Activated CD8-positive, alpha-beta T cell treated with anti-CD3 and anti-CD28 coated beads, Interleukin-2, amount 10 ng/mL, durations not matched to agents 7 days and 5 days (primary cell): ENCODE results near the gene STMN1. TPM values are rescaled to one million over a fixed set of nuclear protein-coding genes. Genes with fewer than 3 reads are reported as not detected.
A peak's percentile ranks its signal among the peaks of the same experiment; 100 is the strongest.
"Not testable (repeated sequence)": the region's sequence is repeated elsewhere in the genome, so short reads cannot be mapped to it uniquely, and the experiment has no call there.

Experiments
- ATAC-seq: fragments of 150-1000 bp; cut with Tn5 transposase; one replicate; pipeline ENCODE4 v1.10.0; 2021; ENCODE audit warnings: moderate library complexity
- CTCF ChIA-PET: fragments of 350-600 bp; sonication (Branson Sonifier 250); formaldehyde crosslinking; loops from one replicate; lab custom pipeline; 2021; ENCODE audit warnings: antibody characterized with exemption; lab: Charles Lee
- POLR2A ChIA-PET: fragments of 350-600 bp; sonication (Branson Sonifier 250); formaldehyde crosslinking; loops from one replicate; lab custom pipeline; 2021; ENCODE audit warnings: antibody characterized with exemption; lab: Charles Lee
- DNase-seq: peaks from one replicate; pipeline ENCODE4 v3.0.0-alpha.2; 2020
- H3K27ac Mint-ChIP-seq: one replicate; pipeline ENCODE4 v1.8.0; 2021; ENCODE audit warnings: mild to moderate bottlenecking, mixed read lengths
- H3K27me3 Mint-ChIP-seq: one replicate; pipeline ENCODE4 v1.8.0; 2021; ENCODE audit warnings: low read depth, mixed read lengths
- H3K36me3 Mint-ChIP-seq: one replicate; pipeline ENCODE4 v1.8.0; 2021; ENCODE audit warnings: low read depth, mixed read lengths
- H3K4me1 Mint-ChIP-seq: one replicate; pipeline ENCODE4 v1.8.0; 2021; ENCODE audit warnings: low read depth, mixed read lengths
- H3K4me3 Mint-ChIP-seq: one replicate; pipeline ENCODE4 v1.8.0; 2021; ENCODE audit warnings: mild to moderate bottlenecking, mixed read lengths
- H3K9me3 Mint-ChIP-seq: one replicate; pipeline ENCODE4 v1.8.0; 2022; ENCODE audit warnings: mixed read lengths; ENCODE audit not compliant: insufficient read depth
- total RNA-seq, 2 experiments: library from RNA; stranded (reverse); gene quantifications; one replicate each; pipeline ENCODE4 v1.2.3, GENCODE V29; 2021

The STMN1 gene
- total RNA-seq = 100 to 1,000 TPM; 740 to 781 TPM

DNA sequence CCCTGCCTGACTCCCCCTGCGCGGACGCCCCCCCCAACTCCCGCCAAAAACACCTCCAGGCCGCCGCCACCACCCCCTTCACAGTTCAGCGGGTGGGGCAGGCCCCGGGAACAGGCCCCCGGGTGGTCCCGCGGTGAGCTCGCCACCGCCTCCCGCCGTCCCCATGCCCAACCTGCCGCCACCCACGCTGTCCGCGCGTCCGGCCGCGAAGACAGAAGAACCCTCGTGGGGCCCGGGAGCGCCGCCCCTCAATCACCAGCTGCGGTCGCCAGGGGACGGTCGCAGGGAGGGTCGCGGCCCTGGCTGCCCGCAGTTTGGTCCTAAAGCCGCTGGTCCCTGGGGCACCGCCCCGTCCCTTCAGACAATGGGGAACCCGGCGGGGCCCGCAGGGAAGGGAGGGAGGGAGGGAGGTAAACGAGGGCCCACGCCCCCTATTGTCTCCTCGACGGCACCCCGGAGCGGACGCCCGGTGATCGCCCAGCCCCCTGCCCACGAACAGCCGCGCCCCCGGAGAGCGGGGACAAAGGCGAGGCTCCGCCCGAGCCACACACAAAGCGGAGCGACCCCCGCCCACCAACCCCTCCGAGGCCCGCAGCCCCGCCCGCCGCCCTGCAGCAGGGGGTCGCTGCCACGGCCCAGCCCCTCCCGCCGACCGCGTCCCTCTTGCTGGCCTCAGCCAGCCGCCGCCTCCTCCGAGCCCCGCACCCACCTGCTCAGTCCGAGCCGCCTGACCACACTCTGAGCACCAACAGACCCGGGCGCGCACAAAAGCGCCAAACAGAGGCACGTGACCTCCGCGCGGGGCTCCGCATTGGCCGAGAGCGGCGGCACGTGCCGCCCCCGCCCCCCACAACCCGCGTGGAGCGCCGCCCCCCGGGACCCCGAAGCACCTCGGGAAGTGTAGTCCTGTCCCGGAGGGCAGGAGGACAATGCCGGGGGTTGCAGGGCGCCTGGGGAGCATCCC lies at the start of gene STMN1:
STMN1 (minus strand) TSS at position 740 of the 964 bp plus-strand sequence. CDS start 1,743 bp downstream, outside the sequence.
- POLR2A ChIA-PET = interaction anchor here (1.1 to 6.0 kb wide), 8 partner anchors 8 to 564 kb away, joined by 4 to 53 read pairs (median 12); partner anchors contain the start of gene PAFAH2
- Mint-ChIP-seq H3K4me3 (peak within 1 kb of the TSS; percentile 93), H3K27ac (peak within 1 kb of the TSS; percentile 96), H3K9me3 (no peaks in the 10 kb centered on the region), H3K4me1 (peaks cover 37% of the 10 kb centered on the region), H3K36me3 (peaks cover 37% of the 10 kb centered on the region), H3K27me3 (peaks cover 21% of the 10 kb centered on the region)
- CTCF ChIA-PET = interaction anchor here (0.7 to 18.0 kb wide), 7 partner anchors 8 to 93 kb away, joined by 4 to 610 read pairs (median 8); partner anchors contain the start of gene PAFAH2
- peak; percentile 78 for ATAC-seq
- DNase-seq = peak; percentile 94

DNA sequence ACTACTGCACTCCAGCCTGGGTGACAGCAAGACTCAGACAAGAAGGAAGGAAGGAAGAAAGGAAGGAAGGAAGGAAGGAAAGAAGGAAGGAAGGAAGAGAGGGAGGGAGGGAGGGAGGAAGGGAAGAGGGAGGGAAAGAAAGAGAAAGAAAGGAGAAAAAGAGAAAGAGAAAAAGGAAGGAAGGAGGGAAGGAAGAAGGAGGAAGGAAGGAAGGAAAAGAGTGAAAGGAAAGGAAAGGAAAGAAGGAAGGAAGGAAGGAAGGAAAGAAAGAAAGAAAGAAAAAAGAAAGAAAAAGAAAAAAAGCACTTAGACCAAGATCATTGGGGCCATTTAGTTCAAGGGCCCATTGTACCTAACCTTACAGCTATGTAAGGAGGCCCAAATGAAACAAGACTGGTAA lies 49.3 kb upstream of the STMN1 start:
- peaks cover 5% of the 10 kb centered on the region for H3K9me3 Mint-ChIP-seq
- no peak for ATAC-seq
- H3K4me1 Mint-ChIP-seq = peaks cover 6% of the 10 kb centered on the region
- ChIA-PET POLR2A (no interaction called here), CTCF (interaction anchor here (0.8 to 1.7 kb wide), 6 partner anchors 9 to 61 kb away, joined by 3 to 5 read pairs (median 3); partner anchors contain the start of gene PAFAH2)
- DNase-seq = no peak
- no peak overlapping the region for H3K27ac Mint-ChIP-seq
- H3K36me3 Mint-ChIP-seq = peaks cover 30% of the 10 kb centered on the region
- peaks cover 2% of the 10 kb centered on the region for H3K27me3 Mint-ChIP-seq
- H3K4me3 Mint-ChIP-seq = no peak overlapping the region

DNA sequence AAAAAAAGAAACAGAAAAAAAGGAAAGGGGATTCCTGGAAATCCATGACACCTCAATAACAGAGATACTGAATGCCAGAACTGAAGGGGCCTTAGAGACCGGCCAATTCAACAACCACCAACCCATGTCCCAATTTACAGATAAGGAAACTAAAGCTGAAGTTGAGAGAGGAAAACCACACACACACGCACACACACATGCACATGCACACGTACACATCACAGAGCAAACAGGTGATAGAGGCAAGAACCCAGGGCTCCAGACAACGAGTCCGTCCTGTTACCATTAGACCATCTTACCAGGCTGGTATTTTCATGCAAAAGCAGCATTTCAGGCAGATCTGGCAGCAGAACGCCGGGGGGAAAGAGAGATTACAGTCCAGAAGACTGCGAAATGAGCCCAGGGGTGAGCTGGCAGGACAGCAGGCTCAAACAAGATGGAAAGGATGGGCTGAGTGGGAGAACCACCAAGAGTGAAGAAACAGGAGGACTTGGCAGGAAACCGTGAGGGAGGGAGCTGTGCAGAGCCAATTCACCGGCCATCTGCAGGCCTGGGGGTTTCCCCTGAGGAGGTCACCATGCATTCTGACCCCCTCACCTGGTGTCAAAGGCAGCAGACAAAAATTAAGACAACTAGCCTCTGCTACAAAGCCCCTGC lies 48.2 kb upstream of the STMN1 start:
- POLR2A ChIA-PET = no interaction called here
- Mint-ChIP-seq H3K4me3 (no peak overlapping the region), H3K27ac (no peak overlapping the region), H3K9me3 (peaks cover 5% of the 10 kb centered on the region), H3K27me3 (peaks cover 2% of the 10 kb centered on the region), H3K4me1 (peaks cover 6% of the 10 kb centered on the region), H3K36me3 (peaks cover 19% of the 10 kb centered on the region)
- no peak for DNase-seq
- ATAC-seq = no peak
- CTCF ChIA-PET = interaction anchor here (1.0 to 1.7 kb wide), 4 partner anchors 43 to 60 kb away, joined by 3 to 5 read pairs (median 4); partner anchors contain the start of gene PAFAH2

DNA sequence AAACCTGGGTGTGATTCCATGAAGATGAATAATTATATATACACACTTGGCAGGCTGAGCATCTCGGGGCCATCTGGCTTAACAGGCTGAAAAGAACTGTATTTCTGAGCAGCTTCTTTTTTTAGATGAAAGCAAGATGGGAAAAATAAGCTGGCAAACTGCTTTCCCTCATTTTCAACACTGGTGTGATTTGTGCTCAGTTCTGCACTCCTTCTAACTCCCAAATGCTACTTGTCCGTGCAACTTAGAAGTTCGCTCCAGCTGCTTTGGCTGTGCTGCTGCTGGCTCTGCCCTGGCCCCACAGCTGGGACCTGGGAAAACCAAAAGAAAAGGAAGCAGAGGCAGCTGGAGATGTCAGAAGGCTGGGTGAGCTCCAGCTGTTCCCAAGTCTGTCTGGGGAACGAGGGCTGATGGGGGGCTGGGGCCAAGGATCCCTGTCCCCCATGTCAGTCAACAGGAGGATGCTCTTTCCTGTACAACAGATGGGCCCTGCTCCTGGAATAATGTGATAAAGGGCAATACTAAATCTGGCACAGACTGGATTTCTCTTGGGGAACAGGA lies 46.7 kb upstream of the STMN1 start:
- ChIA-PET POLR2A (no interaction called here), CTCF (interaction anchor here (1.2 kb wide), 1 partner anchor 57 kb away, joined by 3 read pairs; no protein-coding TSS in a partner anchor)
- DNase-seq (no peak), ATAC-seq (no peak)
- Mint-ChIP-seq H3K27me3 (peaks cover 2% of the 10 kb centered on the region), H3K4me3 (no peak overlapping the region), H3K27ac (no peak overlapping the region), H3K9me3 (no peaks in the 10 kb centered on the region), H3K36me3 (peaks cover 7% of the 10 kb centered on the region), H3K4me1 (peaks cover 6% of the 10 kb centered on the region)

DNA sequence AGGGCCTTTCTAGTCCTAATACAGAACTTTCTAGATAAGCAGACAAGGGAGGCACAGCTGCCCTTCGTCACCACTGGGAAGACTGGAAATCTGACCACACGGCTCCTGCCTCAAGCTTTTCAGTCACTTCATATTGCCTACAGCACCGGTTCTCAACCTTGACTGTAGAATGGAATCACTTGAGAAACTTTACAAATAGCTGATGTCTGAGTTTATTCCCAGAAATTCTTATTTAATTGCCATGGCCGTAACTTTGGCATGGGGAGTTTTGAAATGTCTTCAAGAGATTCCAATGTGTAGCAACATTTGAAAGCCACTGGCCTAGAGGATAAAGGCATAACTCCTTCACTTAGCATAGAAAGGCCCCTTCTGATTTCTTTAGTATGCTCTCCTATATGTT lies 42.4 kb upstream of the STMN1 start:
- Mint-ChIP-seq H3K4me1 (peaks cover 1% of the 10 kb centered on the region), H3K27ac (no peak overlapping the region), H3K36me3 (no peaks in the 10 kb centered on the region), H3K27me3 (peaks cover under 1% of the 10 kb centered on the region), H3K4me3 (no peak overlapping the region), H3K9me3 (peaks cover 2% of the 10 kb centered on the region)
- ChIA-PET POLR2A (interaction anchor here (0.6 kb wide), 1 partner anchor 36 kb away, joined by 3 read pairs; no protein-coding TSS in a partner anchor), CTCF (no interaction called here)
- DNase-seq (no peak), ATAC-seq (no peak)

DNA sequence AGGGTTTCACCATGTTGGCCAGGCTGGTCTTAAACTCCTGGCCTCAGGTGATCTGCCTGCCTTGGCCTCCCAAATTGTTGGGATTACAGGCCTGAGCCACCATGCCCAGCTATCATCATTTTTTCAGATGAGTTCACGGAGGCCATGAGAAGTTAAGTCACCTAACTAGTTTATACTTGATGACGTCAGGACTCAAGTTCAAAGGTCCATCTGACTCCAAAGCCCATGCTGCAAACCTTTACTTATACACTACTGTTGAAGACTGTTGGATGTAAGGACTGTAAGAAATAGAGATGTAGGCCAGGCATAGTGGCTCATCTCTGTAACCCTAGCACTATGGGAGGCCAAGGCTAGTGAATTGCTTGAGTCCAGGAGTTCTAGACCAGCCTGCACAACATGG lies 40.8 kb upstream of the STMN1 start:
- H3K4me1 Mint-ChIP-seq = no peaks in the 10 kb centered on the region
- H3K4me3 Mint-ChIP-seq = no peak overlapping the region
- H3K27me3 Mint-ChIP-seq = no peaks in the 10 kb centered on the region
- no peaks in the 10 kb centered on the region for H3K36me3 Mint-ChIP-seq
- H3K9me3 Mint-ChIP-seq = peaks cover 3% of the 10 kb centered on the region
- ChIA-PET POLR2A (no interaction called here), CTCF (interaction anchor here (0.7 kb wide), 1 partner anchor 24 kb away, joined by 3 read pairs; no protein-coding TSS in a partner anchor)
- H3K27ac Mint-ChIP-seq = no peak overlapping the region
- DNase-seq (no peak), ATAC-seq (no peak)

DNA sequence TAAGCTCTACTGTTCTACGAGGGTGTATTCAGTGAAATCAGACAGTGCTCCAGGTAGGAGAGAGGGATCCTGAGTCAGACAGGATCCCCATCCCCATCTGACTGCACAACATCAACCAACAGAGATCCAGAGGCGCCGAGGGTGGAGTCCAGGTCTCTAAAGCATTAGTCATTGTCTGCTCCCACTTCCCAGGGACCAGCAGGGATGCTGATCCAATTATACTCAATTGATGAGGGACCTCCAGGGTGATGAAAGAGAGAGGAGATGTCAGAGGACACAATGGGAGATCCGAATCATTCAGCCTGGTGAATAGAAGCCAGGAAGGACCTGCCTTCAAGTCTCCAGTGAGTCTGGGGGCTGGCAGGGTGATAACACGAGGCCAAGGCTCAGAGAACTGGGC lies 39.5 kb upstream of the STMN1 start:
- H3K4me3 Mint-ChIP-seq = no peak overlapping the region
- CTCF ChIA-PET = no interaction called here
- H3K9me3 Mint-ChIP-seq = peaks cover 3% of the 10 kb centered on the region
- no peak overlapping the region for H3K27ac Mint-ChIP-seq
- no peaks in the 10 kb centered on the region for H3K36me3 Mint-ChIP-seq
- no peaks in the 10 kb centered on the region for H3K27me3 Mint-ChIP-seq
- POLR2A ChIA-PET = no interaction called here
- no peak for ATAC-seq
- DNase-seq = no peak
- no peaks in the 10 kb centered on the region for H3K4me1 Mint-ChIP-seq

DNA sequence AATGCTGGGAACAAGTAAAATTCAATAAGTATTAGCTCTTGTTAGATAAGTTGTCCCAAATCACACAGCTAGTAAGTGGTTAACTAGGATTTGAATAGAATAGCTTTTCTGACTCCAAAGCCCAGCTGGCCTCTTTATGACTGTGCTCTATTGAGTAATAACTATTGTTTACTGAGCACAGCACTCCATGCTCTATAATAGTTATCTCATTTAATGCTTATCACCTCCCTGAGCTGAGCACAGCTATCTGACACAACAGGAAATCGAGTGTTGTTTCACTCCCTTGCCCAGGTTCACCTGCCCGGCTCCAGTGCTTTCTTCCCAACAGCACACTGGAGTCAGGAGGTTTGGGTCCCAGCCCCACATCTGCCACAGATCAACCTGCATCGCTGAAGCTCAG lies 38.8 kb upstream of the STMN1 start:
- CTCF ChIA-PET = no interaction called here
- POLR2A ChIA-PET = no interaction called here
- no peaks in the 10 kb centered on the region for H3K4me1 Mint-ChIP-seq
- ATAC-seq (no peak), DNase-seq (no peak)
- no peaks in the 10 kb centered on the region for H3K27me3 Mint-ChIP-seq
- peaks cover 3% of the 10 kb centered on the region for H3K9me3 Mint-ChIP-seq
- no peak overlapping the region for H3K4me3 Mint-ChIP-seq
- no peak overlapping the region for H3K27ac Mint-ChIP-seq
- no peaks in the 10 kb centered on the region for H3K36me3 Mint-ChIP-seq

DNA sequence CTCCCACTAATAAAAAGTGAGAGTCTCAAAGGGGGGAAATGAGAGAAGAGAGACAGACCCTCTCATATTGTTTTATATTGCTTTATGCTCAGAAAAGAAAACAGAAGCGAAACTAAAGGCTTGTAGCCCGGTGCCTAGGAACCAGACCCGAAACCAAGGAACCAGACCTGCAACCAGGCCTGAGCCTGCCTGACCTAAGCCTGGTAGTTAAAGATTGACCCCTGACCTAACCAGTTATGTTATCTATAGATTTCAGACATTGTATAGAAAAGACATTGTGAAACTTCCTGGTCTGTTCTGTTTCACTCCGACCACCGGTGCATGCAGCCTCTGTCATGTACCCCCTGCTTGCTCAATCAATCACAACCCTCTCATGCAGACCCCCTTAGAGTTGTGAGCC lies 37.3 kb upstream of the STMN1 start:
- H3K4me3 Mint-ChIP-seq, H3K27me3 Mint-ChIP-seq, H3K9me3 Mint-ChIP-seq, H3K4me1 Mint-ChIP-seq, DNase-seq, CTCF ChIA-PET, H3K36me3 Mint-ChIP-seq, ATAC-seq, H3K27ac Mint-ChIP-seq, POLR2A ChIA-PET: not testable (repeated sequence)

DNA sequence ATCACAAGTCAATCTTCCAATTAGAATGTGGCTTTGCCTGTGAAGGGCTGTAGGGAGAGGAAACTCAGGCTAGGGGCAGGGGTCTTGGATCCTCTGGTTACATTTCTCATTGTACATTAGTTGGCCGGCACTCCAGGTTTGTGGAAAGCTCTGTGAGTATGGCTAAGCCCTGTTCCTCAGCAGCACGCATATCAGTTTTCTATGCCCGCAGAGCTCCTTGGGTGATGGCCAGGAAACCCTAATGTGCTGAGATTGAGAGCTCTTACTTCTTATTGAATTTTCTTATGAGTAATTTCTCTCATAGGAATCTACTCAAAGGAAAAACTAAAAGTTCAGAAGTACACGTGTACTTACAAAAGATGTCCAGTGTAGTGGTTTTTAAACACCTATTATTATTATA lies 30.7 kb upstream of the STMN1 start:
- no peaks in the 10 kb centered on the region for H3K36me3 Mint-ChIP-seq
- no peaks in the 10 kb centered on the region for H3K27me3 Mint-ChIP-seq
- ChIA-PET POLR2A (no interaction called here), CTCF (no interaction called here)
- H3K4me3 Mint-ChIP-seq = no peak overlapping the region
- DNase-seq (no peak), ATAC-seq (no peak)
- no peak overlapping the region for H3K27ac Mint-ChIP-seq
- no peaks in the 10 kb centered on the region for H3K9me3 Mint-ChIP-seq
- H3K4me1 Mint-ChIP-seq = no peaks in the 10 kb centered on the region
